HCT116 (cell line): ENCODE data around the gene GPR157.

Experiments
- CTCF ChIP-seq, 3 experiments: fragments of 200-600 bp in 1 of 3; sonication (generic) in 1 of 3; IDR thresholded peaks in 2 of 3; conservative IDR thresholded peaks in 1 of 3; 2 replicates each; pipeline ENCODE4 v1.5.1; 2012 to 2017; ENCODE audit warnings: low read depth in 2 of 3, low read length in 2 of 3, antibody characterized with exemption in 1 of 3, borderline replicate concordance in 1 of 3, control low read depth in 1 of 3, mild to moderate bottlenecking in 1 of 3, mixed read lengths in 1 of 3, mixed run types in 1 of 3, moderate library complexity in 1 of 3; ENCODE audit not compliant: insufficient read depth in 1 of 3
- EZH2 ChIP-seq: fragments of 200-600 bp; sonication (generic); IDR thresholded peaks from 2 replicates; pipeline ENCODE4 v1.6.1; 2017; ENCODE audit warnings: antibody characterized with exemption, mixed run types
- JUND ChIP-seq: IDR thresholded peaks from 2 replicates; pipeline ENCODE4 v1.6.1; 2012
- POLR2AphosphoS5 ChIP-seq: IDR thresholded peaks from 2 replicates; pipeline ENCODE4 v1.6.1; 2011; ENCODE audit warnings: mild to moderate bottlenecking, low read depth, low read length, moderate library complexity
- SIN3A ChIP-seq: IDR thresholded peaks from 2 replicates; pipeline ENCODE4 v1.6.1; 2012; ENCODE audit warnings: low read depth
- SRF ChIP-seq: IDR thresholded peaks from 2 replicates; pipeline ENCODE4 v1.6.1; 2012; ENCODE audit warnings: low read depth
- YY1 ChIP-seq: IDR thresholded peaks from 2 replicates; pipeline ENCODE4 v1.6.1; 2011; ENCODE audit warnings: low read length, low read depth, moderate library complexity, mild to moderate bottlenecking; ENCODE audit not compliant: insufficient replicate concordance; ENCODE audit errors: extremely low read depth
- ZFX ChIP-seq: fragments of 450-650 bp; IDR thresholded peaks from 2 replicates; pipeline ENCODE4 v1.6.1; 2017
- ZNF274 ChIP-seq: fragments of 200-500 bp; sonication (Bioruptor generic); IDR thresholded peaks from 2 replicates; pipeline ENCODE4 v1.6.1; 2014; ENCODE audit warnings: mild to moderate bottlenecking, low read depth, low read length, inconsistent platforms

DNA sequence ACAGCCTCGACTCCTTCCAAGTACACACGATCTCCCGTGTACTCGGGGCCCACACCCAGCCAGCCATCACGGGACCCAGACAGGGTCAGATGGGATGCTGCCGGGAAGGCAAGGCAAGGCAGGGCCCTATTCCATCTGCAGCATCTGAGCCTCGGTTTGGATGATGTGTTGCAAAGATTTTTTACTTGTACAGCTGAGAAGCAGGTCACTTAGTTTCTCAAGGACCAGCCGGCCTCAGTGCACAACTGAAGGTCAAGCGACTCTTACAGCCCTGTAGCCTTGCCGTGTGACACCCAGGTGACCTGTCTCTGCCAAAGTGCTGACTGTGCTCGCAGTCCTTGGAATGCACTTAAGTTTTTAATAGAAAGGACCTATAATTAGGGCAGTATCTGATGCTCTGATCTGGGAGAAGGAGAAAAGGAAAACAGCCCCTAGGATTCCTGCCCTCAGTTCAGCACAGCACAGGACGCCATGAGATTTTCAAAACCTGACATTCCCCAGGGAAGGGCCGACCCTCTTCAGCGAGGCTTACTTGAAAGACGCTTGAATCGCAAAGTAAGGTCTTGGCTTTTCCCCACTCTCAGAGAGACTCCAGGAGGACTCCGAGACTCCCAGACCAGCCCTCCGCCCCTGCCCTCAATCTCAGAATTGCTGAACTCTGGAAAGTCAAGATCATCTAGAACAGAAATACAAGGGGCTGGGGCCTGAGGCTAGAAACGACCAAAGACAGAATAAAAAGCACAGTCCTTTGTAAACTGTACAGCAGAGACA, 1.3 kb downstream of the GPR157 start:
- TF ChIP-seq CTCF (IDR thresholded peaks at IDR 0.05 in 2 of 3, conservative IDR thresholded peaks at IDR 0.05 in 1 of 3; ENCODE audit: borderline replicate concordance in 1 of 3, insufficient read depth in 1 of 3, low read depth in 2 of 3, low read length in 2 of 3) (no peak), ZFX (no peak), EZH2 (no peak), POLR2AphosphoS5 (no peak), SRF (no peak), JUND (no peak), YY1 (no peak), ZNF274 (no peak), SIN3A (no peak)
